ENCODE measurements around the gene JUN. TPM values are rescaled to one million over a fixed set of nuclear protein-coding genes. Genes with fewer than 3 reads are reported as not detected.

Gene JUN
- polyA plus RNA-seq, 3 donors: 109 to 212 (median 113) TPM

Other genes with a start within 250 kb of the JUN start
- gene OMA1, start 237.3 kb downstream of the JUN start, polyA plus RNA-seq (ENCODE audit: insufficient read length in 3 of 3): 10 to 100 TPM; 35.2 to 42.5 (median 41.6) TPM
- gene TACSTD2, start 206.8 kb downstream of the JUN start, polyA plus RNA-seq (ENCODE audit: insufficient read length in 3 of 3): 10 to 100 TPM; 25.1 to 50.7 (median 32.3) TPM
- 10 to 100 TPM; 23.4 to 29.5 (median 27.9) TPM for gene MYSM1, start 84.0 kb downstream of the JUN start, polyA plus RNA-seq (ENCODE audit: insufficient read length in 3 of 3)